Suppressor macrophage treated with lipopolysaccharide for 4 hours (primary cell): ENCODE results near the gene SLC24A1.

Experiments
- DNase-seq: peaks from one replicate; pipeline ENCODE4 v3.0.0-alpha.2; 2020

The SLC24A1 gene

DNA sequence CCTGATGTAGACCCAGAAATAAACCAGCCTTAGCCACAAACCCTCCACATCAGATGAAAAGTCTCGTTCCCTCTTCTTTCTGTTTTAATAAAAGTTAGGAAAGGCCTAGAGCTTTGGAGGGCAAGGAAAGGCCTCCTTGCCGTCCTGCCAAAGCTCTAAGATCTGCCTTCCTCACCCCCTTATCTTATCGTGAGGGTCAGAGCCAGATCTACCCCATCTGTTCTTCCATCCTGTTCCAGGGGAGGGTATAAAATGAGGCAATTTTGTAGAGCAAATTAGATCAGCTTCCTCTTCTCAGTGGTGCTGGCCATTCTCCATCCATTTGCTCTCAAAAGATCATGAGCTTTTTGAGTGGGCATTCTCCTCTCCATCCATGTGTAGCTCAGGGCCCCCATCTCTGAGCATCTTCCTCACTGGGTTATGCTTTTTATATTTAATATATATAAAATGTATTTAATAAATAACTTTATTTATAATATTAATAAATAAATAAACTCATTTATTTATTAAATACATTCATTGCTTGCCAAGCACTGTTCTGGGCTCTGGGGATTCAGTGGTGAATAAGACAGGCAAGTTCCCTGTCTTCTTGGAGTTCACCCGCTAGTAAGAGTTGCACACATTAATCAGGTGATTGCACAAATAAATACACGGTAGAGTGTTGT lies 2.0 kb upstream of the SLC24A1 start:
- DNase-seq: no peak

DNA sequence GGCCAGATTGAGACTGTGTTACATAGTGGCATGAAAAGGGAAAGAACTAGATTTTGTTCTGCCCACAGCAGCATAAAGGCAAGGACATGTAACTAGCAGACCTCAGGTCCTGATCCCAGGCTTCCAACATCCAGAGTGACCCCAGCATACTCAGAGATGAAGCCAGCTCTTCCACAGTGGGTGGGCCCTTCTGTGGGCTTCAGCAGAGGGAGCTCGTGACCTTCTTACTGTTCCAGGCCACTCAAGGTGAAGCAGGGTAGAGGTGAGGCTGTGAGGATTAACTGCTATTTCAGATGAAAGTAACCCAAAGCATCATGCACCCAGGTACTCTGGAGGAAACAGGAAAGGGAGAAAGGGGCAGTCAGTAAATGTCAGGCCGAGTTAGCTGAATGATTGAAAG lies 905 bp upstream of the SLC24A1 start:
- DNase-seq: no peak

DNA sequence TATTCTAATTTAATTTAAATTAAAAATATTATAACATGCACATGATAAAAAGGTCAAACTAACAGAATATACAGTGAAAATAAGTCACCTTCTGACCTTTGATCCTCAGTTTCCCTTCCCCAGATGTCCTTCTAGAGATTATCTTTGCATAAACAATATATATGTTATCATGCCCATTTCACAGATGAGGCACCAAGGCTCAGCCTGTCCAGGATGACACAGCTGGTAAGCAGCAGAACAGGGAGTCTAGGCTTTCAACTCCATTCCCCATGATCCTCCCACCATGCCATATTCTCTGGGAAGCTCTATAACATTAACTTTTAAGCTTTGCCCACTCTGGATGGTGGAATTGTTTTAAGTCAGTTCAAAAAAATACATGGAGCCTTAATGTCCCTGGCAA lies 1.4 kb downstream of the SLC24A1 start:
- no peak for DNase-seq

DNA sequence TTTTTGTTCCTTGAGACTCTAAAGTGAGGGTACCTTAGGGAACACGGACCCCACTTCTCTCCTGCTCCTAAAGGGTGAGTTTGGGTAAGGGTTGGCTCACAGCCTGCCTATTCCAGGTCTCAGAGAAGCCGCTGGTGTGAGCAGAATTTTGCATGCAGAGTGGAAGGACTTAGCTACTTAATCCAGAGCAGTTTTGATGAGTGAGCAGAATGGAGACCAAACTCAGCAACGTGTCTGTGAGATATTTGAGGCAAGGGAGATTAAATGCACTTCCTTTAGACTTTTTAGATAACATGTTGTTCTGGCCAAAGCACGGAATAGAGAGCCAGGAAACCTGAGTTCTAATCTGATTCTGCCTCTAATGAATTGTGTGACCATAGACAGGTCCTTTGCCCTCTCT lies 5.1 kb downstream of the SLC24A1 start:
- DNase-seq: no peak

DNA sequence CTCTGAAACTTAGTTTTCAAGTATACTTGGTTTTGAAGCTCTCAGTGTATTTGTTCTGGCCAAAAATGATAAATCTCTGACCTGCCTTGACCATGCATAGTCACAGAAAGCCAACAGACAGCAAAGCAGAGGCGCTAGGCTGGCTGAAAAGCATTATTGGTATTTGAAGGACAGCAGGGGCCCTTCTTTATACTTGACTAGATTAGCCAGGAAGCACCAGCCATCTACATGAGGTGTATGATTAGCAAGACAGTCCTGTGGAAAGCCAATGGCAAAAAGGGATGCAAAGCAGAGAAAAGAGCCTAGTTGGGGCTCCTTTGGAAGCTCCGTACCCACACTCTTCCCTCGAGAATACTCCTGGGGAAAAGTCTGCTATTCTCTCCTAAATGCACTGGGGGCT lies 7.8 kb downstream of the SLC24A1 start:
- DNase-seq: no peak

DNA sequence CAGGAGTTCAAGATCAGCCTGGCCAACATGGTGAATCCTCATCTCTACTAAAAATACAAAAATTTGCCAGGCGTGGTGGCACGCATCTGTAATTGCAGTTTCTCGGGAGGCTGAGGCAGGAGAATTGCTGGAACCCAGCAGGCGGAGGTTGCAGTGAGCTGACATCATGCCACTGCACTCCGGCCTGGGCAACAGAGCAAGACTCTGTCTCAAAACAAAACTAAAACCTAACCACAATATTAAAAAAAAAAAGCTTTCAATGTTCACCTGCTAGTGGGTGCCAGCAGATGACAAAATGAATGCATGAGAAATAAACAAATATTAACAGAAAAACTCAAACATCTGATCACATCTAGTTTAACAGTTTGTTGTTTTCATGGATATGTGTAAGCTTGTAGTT lies 9.0 kb downstream of the SLC24A1 start:
- no peak for DNase-seq

DNA sequence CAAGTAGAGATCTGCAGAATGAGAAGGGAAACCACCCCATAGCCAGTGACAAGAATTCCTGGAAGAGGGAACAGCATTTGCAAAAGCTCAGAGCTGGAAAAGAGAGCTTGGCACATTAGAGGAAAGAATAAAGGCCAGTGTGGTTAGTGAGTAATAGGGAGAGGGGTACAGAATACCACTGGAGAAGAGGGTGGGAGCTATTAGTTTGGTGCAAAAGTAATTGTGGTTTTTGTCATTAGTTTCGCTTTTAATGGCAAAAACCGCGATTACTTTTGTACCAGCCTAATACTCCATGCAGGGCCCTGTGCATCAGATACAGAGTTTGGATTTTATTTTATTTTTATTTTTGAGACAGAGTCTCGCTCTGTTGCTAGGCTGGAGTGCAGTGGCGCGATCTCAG lies 9.8 kb downstream of the SLC24A1 start:
- DNase-seq: no peak

DNA sequence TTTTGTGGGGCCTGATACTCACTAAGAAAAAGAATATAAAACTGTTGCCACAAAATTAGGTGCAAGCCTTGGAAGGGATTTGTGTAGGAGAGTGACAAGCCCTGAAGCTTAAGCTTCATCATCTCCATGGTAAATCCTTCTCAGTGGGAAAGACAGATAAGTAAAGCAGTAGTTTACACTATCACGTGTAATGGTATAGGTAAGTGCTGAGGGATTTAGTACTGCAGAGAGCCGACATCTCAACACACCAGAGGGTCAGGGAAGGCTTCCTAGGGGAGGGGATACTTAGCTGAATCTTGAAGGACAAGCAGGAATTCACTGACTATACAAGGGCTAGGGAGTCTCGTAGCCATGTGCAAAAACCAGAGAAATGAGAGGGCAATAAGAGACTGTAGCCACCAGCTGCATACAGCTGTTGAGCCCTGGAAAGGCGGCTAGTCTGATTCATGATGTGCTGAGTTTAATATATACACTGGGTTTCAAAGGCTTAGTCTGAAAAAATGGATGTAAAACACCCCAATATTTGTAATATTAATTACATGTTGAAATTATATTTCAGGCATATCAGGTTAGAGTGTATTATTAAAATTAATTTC lies 11.1 kb downstream of the SLC24A1 start:
- no peak for DNase-seq

DNA sequence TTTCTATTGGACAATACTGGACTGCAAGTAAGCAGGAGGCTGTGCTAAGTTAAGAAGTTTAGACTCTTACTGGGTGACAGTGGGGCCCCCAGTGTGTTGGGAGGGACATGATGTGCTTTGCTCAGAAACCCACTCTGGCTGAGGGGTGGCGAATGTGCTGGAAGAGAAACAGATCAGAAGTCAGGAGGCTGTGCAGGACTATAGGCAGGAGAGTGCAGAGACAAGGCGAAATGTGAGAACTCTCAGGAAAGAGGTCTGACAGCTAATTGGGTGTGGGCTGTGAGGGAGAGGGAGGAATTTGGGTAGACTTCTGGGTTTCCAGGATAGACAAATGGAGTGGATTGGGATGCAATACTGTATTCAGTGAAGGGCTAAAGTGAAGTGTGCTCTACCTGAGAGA lies 12.0 kb downstream of the SLC24A1 start:
- no peak for DNase-seq

DNA sequence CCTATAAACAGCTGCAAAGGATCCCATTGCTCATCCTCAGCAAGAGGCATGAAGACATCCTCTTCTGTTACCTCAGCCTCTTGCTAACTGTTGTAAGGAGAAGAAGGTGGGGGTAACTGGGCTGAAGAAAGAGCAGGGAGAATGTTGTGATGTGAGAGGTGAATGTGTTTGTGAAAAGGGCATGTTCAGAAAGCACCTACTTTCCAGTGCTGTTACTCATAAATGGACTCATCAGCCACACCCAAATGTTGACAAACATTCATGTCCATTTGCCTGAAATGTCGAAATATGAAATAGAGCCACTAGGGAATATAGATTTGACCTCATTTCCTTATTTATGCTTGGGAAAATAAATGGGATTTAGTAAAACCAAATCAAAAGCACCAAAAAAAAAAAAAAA lies 12.6 kb downstream of the SLC24A1 start:
- DNase-seq: peak; percentile 41

DNA sequence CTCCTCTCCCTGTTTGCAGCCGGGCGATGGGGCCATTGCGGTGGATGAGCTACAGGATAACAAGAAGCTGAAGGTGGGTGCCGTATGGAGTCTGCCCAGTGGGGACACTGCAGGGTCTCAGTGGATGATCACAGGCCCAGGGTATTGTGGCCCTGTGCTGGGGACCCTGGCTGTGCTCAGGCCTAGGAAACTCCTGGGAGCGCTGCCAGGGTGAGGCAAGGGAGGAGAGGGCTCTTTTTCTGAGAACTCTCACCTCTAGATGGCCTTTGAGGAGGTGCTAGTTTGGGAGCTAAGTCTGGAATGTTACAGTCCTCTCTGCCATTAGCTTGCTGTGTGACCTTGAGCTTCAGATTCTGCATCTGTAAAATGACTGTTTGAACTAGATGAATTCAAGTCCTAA lies 16.4 kb downstream of the SLC24A1 start:
- no peak for DNase-seq

DNA sequence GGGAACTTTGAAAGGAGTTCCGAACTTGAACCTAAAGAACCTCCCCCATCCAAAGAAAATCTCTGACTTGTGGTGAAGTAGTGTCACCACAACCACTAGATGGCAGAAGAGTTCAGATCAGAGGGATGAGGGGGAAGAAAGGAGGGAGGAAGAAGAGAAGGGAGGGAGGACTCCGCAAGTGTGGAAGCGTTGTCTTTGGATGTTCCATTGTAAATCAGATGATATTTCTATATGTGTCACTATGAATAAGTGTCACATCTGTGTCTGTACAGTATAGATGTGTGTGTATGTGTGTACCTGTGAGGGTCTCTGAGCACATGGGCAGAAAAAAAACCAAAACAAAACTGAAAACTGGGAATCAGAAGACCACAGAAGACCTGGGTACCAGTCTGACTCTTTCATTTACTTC lies 16.9 kb downstream of the SLC24A1 start:
- peak; percentile 77 for DNase-seq

DNA sequence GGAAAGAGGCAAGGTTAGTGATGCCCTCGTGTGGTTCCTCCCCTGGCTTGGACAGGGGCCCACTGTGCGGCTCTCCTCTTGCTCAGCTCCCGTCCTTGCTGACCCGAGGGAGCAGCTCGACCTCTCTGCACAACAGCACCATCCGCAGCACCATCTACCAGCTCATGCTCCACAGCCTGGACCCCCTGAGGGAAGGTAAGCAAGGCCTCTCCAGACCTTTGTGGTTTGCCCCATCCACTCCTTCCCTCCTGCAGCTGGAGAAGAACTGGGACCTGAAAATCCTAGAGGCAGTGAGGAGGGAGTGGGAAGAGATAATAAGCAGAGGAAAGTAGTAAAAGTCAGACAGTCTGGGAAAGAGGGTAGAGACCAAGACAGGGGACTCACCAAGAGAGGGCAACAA lies 17.8 kb downstream of the SLC24A1 start:
- DNase-seq: no peak

DNA sequence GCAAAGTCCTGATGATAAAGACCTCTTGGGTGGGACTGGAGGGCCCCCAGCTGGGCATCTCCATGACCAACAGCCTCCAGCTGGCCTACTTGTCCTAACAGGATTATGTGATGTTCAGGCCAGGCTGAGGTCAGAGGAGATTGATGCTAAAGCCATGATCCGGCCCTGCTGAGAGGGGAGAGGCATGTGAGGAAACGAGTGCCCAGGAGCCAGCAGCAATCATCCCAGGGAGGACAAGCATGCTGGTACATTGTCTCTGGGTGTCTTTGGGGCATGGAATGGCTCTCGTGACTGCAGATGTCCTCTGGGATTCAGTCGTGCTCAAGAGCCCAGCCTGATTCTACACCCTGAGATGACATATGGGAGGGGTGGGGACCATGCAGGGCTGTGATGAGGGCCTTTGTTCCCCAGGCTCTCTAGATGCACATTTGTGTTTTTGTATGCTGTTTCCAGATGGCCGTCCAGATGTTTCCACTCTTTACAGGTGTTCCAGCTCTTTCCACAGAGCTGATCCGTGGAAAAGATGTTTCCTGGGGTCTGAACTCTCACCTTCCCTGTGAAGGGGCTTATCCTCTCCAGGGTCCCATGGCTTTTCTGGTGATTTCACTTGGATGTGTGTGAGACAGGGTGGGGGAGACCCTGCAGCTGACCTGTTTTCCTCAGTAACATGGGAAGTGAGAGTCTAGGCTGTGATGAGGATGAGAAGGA lies 20.2 kb downstream of the SLC24A1 start:
- DNase-seq: no peak

DNA sequence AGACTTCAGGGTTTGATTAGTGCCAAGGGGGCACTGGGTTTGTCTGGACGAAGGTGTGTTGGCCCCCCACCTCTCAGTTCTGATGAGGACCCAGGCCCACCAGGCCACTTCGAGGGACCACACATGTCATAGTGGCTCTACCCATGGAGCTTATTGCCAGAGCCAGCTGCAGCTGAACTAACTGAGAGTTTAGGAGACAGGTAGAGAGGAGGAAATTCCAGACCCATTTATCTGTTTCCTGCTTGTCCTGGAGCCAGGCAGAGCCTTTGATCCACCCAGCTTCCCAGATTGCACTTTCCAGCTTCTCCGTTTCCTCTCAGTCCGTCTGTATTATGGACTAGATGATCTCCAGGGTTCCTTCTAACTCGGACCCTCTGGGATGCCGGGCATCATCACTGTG lies 20.9 kb downstream of the SLC24A1 start:
- no peak for DNase-seq

DNA sequence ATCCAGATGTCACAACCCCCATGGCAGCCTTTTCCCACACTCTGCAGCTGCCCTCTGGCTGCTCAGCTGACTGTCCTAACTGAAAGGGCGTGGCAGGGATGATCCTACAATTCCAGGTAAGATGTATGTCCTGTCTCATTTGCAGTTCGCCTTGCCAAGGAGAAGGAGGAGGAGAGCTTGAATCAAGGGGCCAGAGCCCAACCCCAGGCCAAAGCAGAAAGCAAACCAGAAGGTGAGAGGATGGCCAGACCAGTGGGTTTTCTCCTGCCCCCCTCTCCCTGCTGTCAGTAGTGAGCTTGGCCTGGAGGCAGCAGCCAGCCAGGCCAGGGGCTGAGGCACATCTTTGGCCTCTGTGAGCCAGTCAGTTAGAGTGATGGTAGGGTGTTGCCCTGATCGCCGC lies 22.5 kb downstream of the SLC24A1 start:
- DNase-seq: no peak

DNA sequence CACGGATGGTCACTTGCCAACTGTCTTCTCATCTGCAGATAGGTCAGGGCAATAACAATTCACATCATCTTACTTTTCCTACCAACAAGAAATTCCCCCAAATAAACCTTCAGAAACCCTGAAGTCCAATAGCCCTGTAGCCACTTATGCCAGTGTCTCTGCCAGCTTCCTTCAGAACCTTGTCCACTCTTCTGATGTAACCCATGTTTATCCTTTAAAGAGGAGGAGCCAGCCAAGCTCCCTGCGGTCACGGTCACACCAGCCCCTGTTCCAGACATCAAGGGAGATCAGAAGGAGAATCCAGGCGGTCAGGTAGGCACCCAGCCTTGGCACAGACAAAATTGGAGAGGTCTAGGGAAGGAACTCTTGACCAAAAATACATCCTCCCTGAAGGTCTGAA lies 23.7 kb downstream of the SLC24A1 start:
- no peak for DNase-seq

DNA sequence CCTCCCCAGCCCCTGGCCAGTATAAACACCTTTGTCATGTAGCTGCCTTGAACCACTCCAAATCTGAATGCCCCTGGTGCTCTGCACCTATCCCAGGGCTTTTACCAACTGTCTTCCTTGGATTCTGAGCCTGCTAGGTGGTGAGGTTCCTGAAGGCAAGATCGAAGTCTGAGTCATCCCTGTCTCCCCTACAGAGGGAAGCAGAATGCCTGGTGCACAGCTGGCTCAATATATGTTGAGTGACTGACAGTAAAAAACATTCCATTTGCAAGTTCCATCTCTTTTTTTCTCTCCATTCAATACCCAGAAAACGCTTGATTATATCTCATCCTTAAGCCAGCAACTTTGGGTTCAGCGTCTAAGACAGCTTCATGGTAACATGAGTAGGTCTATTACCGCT lies 24.7 kb downstream of the SLC24A1 start:
- DNase-seq: no peak

DNA sequence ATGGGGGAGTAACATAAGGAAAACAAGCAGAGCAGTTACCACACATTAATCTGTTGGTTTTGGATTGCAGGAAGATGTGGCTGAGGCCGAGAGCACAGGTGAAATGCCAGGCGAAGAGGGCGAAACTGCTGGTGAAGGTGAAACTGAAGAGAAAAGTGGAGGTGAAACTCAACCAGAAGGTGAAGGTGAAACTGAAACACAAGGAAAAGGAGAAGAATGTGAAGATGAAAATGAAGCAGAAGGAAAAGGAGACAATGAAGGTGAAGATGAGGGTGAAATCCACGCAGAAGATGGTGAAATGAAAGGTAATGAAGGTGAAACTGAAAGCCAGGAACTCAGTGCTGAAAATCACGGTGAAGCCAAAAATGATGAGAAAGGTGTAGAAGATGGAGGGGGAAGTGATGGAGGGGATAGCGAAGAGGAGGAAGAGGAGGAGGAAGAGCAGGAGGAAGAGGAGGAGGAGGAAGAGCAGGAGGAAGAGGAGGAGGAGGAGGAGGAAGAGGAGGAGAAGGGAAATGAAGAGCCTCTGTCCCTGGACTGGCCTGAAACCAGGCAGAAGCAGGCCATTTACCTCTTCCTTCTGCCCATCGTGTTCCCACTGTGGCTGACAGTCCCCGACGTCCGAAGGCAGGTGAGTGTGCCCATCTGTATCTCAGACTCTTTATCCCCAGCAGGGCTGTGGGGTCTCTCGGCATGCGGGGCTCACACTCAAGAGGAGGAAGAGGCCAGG lies 28.7 kb downstream of the SLC24A1 start:
- DNase-seq: no peak

DNA sequence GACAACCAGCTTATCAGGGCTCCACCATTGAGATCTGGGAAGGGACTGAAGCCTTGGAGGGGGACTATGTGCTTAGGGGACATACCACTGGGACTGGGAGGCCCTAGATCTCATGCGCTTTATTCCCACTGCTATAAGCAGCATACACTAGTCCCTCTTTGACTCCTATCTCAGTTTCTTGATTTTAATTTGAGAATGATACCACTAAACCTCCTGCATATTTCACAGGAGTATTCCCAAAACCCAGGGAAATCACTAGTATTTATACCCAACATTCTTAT lies 29.2 kb downstream of the SLC24A1 start:
- no peak for DNase-seq

DNA sequence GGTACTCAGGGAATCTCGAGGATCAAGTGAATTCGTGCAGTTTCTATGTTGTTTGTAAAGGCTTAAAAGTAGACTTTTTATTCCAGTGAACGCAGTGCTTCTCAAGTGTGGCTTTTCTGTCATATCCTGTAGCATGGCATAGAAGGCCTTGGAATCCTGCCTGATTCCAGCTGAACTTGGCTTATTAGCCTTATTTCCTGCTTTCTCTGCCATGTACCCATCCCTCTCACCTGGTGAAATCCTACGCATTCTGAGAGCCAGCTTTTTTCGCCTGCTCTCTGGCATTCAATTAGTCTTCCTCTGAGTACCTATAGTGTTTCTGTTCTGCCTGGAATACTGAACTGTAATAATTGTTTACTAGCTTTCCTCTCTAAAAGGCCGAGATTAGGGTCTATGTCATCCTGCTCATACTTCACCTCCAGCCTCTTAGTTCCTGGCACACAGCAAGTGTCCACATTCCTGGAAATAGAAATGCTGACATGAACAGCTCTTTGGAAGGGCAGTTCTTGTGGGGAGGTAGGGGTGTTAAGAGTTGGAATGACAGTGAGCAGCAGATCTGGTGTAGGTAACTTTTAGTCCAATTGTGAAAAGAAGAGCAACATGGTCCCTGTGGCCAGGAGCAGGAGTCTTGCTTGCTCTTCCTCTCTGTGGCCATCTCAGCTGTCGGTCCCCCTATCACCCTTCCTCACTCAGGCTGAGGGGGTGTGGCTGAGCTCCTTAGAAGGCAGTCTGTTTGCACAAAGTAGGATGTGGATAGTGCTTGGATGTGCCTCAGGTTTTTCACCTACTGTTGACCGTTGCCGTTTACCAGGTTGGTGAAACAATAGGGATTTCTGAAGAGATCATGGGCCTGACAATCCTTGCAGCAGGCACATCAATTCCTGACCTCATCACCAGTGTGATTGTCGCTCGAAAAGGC lies 30.4 kb downstream of the SLC24A1 start:
- DNase-seq: no peak

DNA sequence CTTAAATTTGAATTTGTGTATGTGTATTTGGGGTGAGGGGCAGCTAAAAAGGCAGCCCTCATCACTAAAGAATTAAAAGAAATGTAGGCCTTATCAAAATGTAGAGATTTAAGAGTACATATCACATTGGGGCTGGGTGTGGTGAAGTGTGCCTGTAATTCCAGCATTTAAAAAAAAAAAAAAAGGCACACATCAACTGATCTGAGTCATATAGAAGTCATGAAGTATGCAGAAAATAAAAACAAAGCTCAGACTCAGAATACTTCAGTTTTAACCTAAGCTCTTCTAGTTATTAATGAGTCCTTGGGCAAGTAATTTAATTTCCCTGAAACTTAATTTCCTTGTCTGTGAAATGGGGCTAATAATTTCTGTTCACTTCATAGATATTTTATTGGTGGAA lies 31.6 kb downstream of the SLC24A1 start:
- no peak for DNase-seq
